ENCODE data around the gene IGSF3.

GRCh38 chr1:116564426-116564825 is 103.1 kb downstream of the IGSF3 start:
- TF ChIP-seq POLR2A (IDR thresholded peaks at IDR 0.05), result no peak
- TF ChIP-seq, protein P1, sequence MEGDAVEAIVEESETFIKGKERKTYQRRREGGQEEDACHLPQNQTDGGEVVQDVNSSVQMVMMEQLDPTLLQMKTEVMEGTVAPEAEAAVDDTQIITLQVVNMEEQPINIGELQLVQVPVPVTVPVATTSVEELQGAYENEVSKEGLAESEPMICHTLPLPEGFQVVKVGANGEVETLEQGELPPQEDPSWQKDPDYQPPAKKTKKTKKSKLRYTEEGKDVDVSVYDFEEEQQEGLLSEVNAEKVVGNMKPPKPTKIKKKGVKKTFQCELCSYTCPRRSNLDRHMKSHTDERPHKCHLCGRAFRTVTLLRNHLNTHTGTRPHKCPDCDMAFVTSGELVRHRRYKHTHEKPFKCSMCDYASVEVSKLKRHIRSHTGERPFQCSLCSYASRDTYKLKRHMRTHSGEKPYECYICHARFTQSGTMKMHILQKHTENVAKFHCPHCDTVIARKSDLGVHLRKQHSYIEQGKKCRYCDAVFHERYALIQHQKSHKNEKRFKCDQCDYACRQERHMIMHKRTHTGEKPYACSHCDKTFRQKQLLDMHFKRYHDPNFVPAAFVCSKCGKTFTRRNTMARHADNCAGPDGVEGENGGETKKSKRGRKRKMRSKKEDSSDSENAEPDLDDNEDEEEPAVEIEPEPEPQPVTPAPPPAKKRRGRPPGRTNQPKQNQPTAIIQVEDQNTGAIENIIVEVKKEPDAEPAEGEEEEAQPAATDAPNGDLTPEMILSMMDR (IDR thresholded peaks at IDR 0.05), result no peak
